HG03108 (cell line): ENCODE measurements around the gene BTBD19.
"Not testable (repeated sequence)": the region's sequence is repeated elsewhere in the genome, so short reads cannot be mapped to it uniquely, and the experiment has no call there.

Source experiments
- ATAC-seq: cut with Tn5 transposase; IDR thresholded peaks from one replicate; pipeline ENCODE4 v1.9.1; 2021; ENCODE audit warnings: moderate library complexity; ENCODE audit not compliant: unreplicated experiment

BTBD19 gene

GRCh38 chr1:44786841-44787426 lies 21.4 kb upstream of the BTBD19 start:
- ATAC-seq: no peak

- ATAC-seq: no peak
Observed at GRCh38 chr1:44787506-44787905, 20.8 kb upstream of the BTBD19 start.

GRCh38 chr1:44788120-44788860 lies 20.0 kb upstream of the BTBD19 start, which contains the start of gene BEST4:
Gene BEST4 (minus strand): TSS chr1:44788170. CDS start chr1:44787705, 465 bp downstream.
- ATAC-seq: no peak

GRCh38 chr1:44790968-44791801 lies 17.1 kb upstream of the BTBD19 start:
- ATAC-seq: no peak

GRCh38 chr1:44792736-44793502 lies 15.4 kb upstream of the BTBD19 start:
- no peak for ATAC-seq

- ATAC-seq: not testable (repeated sequence)
Observed at GRCh38 chr1:44797886-44798285, 10.4 kb upstream of the BTBD19 start.

GRCh38 chr1:44798481-44799365 lies 9.6 kb upstream of the BTBD19 start:
- ATAC-seq: no peak

GRCh38 chr1:44799770-44800584 lies 8.3 kb upstream of the BTBD19 start, which contains the start of gene PLK3:
Gene PLK3 (plus strand): TSS chr1:44800377. CDS start chr1:44800464, 87 bp downstream.
- ATAC-seq: peak; percentile 82

GRCh38 chr1:44801491-44802305 lies 6.6 kb upstream of the BTBD19 start:
- no peak for ATAC-seq

- ATAC-seq: no peak
Observed at GRCh38 chr1:44802306-44803061, 5.8 kb upstream of the BTBD19 start.

GRCh38 chr1:44803062-44803311 lies 5.3 kb upstream of the BTBD19 start:
- ATAC-seq: no peak

- no peak for ATAC-seq
Observed at GRCh38 chr1:44803312-44804095, 4.8 kb upstream of the BTBD19 start.

GRCh38 chr1:44805311-44806024 lies 2.9 kb upstream of the BTBD19 start:
- no peak for ATAC-seq

GRCh38 chr1:44806025-44806703 lies 2.2 kb upstream of the BTBD19 start:
- no peak for ATAC-seq

- ATAC-seq: no peak
Observed at GRCh38 chr1:44806704-44807363, 1.5 kb upstream of the BTBD19 start, which contains the start of gene DYNLT4. Gene DYNLT4 (minus strand): TSS chr1:44807351. CDS start chr1:44806668, 683 bp downstream.
